GM18517 (cell line): ENCODE results near the gene HACD2.
"Not testable (repeated sequence)": the region's sequence is repeated elsewhere in the genome, so short reads cannot be mapped to it uniquely, and the experiment has no call there.

ENCODE experiments used
- ATAC-seq: cut with Tn5 transposase; IDR thresholded peaks from one replicate; pipeline ENCODE4 v1.9.1; 2021; ENCODE audit warnings: mild to moderate bottlenecking, moderate library complexity; ENCODE audit not compliant: unreplicated experiment

HACD2 gene

GRCh38 chr3:123487063-123487462, 97.8 kb downstream of the HACD2 start:
- ATAC-seq: not testable (repeated sequence)

- no peak for ATAC-seq
These were observed 98.4 kb downstream of the HACD2 start for GRCh38 chr3:123486460-123486859.

GRCh38 chr3:123485551-123485950, 99.3 kb downstream of the HACD2 start:
- no peak for ATAC-seq

GRCh38 chr3:123483146-123483545, 101.7 kb downstream of the HACD2 start:
- ATAC-seq: no peak

GRCh38 chr3:123481722-123482457, 103.0 kb downstream of the HACD2 start:
- no peak for ATAC-seq

- no peak for ATAC-seq
These were observed 103.8 kb downstream of the HACD2 start for GRCh38 chr3:123481071-123481470.

GRCh38 chr3:123480428-123480827, 104.4 kb downstream of the HACD2 start:
- no peak for ATAC-seq

GRCh38 chr3:123479891-123480290, 105.0 kb downstream of the HACD2 start:
- no peak for ATAC-seq

- ATAC-seq: no peak
These were observed 106.5 kb downstream of the HACD2 start for GRCh38 chr3:123478314-123478713.

GRCh38 chr3:123476967-123477750, 107.7 kb downstream of the HACD2 start:
- no peak for ATAC-seq

GRCh38 chr3:123475786-123476185, 109.1 kb downstream of the HACD2 start:
- no peak for ATAC-seq

- no peak for ATAC-seq
These were observed 113.7 kb downstream of the HACD2 start for GRCh38 chr3:123471106-123471505.

GRCh38 chr3:123469323-123469995, 115.4 kb downstream of the HACD2 start:
- ATAC-seq: no peak

GRCh38 chr3:123467046-123467445, 117.8 kb downstream of the HACD2 start:
- ATAC-seq: no peak

GRCh38 chr3:123464211-123464610, 120.6 kb downstream of the HACD2 start:
- no peak for ATAC-seq

GRCh38 chr3:123459862-123460261, 125.0 kb downstream of the HACD2 start:
- ATAC-seq: no peak

GRCh38 chr3:123458255-123458654, 126.6 kb downstream of the HACD2 start:
- no peak for ATAC-seq

- no peak for ATAC-seq
These were observed 127.0 kb downstream of the HACD2 start for GRCh38 chr3:123457841-123458240.

- no peak for ATAC-seq
These were observed 131.2 kb downstream of the HACD2 start for GRCh38 chr3:123453675-123454074.

- ATAC-seq: no peak
These were observed 133.7 kb downstream of the HACD2 start for GRCh38 chr3:123451186-123451585.

GRCh38 chr3:123449997-123450604, 134.8 kb downstream of the HACD2 start:
- ATAC-seq: no peak
